OCI-LY7 (cell line): ENCODE data around the gene EEF1A2. TPM values are rescaled to one million over a fixed set of nuclear protein-coding genes. Genes with fewer than 3 reads are reported as not detected.
A peak's percentile ranks its signal among the peaks of the same experiment; 100 is the strongest.

Experiments used
- BruUV-seq: library from RNA; stranded (reverse); fragments of 400-500 nt; replicated peaks from 2 replicates; lab custom pipeline; 2021; lab: Mats Ljungman, UMichigan
- CTCF ChIA-PET: fragments of 300-600 bp; sonication (Branson Sonifier 250); formaldehyde crosslinking; loops from one replicate; lab custom pipeline; 2022; ENCODE audit warnings: antibody characterized with exemption; ENCODE audit not compliant: unreplicated experiment; lab: Charles Lee
- POLR2A ChIA-PET: fragments of 300-600 bp; sonication (Branson Sonifier 250); formaldehyde crosslinking; loops from one replicate; lab custom pipeline; 2022; ENCODE audit warnings: antibody characterized with exemption; lab: Charles Lee
- DNase-seq: peaks from one replicate; pipeline ENCODE4 v3.0.0-alpha.2; 2015; ENCODE audit warnings: low spot score
- H2AFZ ChIP-seq: fragments of 200-600 bp; sonication (generic), shearing (Covaris generic); 2 replicates; pipeline ENCODE4 v1.6.1; 2014; ENCODE audit warnings: mild to moderate bottlenecking, antibody characterized with exemption, low read length, moderate library complexity
- H3K27ac ChIP-seq: fragments of 200-600 bp; sonication (generic); 2 replicates; pipeline ENCODE4 v1.5.1; 2014; ENCODE audit warnings: mixed run types, low read depth, mild to moderate bottlenecking, moderate library complexity, low read length, inconsistent platforms; ENCODE audit not compliant: poor library complexity, severe bottlenecking
- H3K36me3 ChIP-seq: fragments of 200-600 bp; sonication (generic); 2 replicates; pipeline ENCODE4 v1.6.1; 2014; ENCODE audit warnings: mild to moderate bottlenecking, antibody characterized with exemption, low read length, moderate library complexity, mixed read lengths; ENCODE audit not compliant: insufficient read depth
- H3K4me1 ChIP-seq: fragments of 200-600 bp; sonication (generic); 2 replicates; pipeline ENCODE4 v1.5.1; 2014; ENCODE audit warnings: mild to moderate bottlenecking, low read length; ENCODE audit not compliant: insufficient read depth, poor library complexity, severe bottlenecking
- H3K4me2 ChIP-seq: fragments of 200-600 bp; sonication (generic); 2 replicates; pipeline ENCODE4 v1.6.1; 2014; ENCODE audit warnings: mild to moderate bottlenecking, low read length
- H3K4me3 ChIP-seq: fragments of 200-600 bp; sonication (generic); 2 replicates; pipeline ENCODE4 v1.5.1; 2014; ENCODE audit warnings: mild to moderate bottlenecking, low read depth, low read length; ENCODE audit not compliant: poor library complexity, severe bottlenecking
- H3K79me2 ChIP-seq: fragments of 200-600 bp; sonication (generic); 2 replicates; pipeline ENCODE4 v1.6.1; 2016; ENCODE audit warnings: low read depth, mild to moderate bottlenecking, low read length, moderate library complexity, mixed read lengths; ENCODE audit not compliant: insufficient read depth
- H3K9me2 ChIP-seq: fragments of 200-600 bp; sonication (generic); 2 replicates; pipeline ENCODE4 v1.6.1; 2016; ENCODE audit warnings: mild to moderate bottlenecking, low read length, mixed read lengths; ENCODE audit not compliant: insufficient read depth
- H3K9me3 ChIP-seq: fragments of 200-600 bp; sonication (generic); 2 replicates; pipeline ENCODE4 v1.6.1; 2014; ENCODE audit warnings: mild to moderate bottlenecking, mixed run types, low read length, mixed read lengths
- H4K20me1 ChIP-seq: fragments of 200-600 bp; sonication (generic); 2 replicates; pipeline ENCODE4 v1.6.1; 2014; ENCODE audit warnings: mild to moderate bottlenecking, antibody characterized with exemption, low read length, moderate library complexity, mixed read lengths; ENCODE audit not compliant: insufficient read depth
- EZH2phosphoT487 ChIP-seq: fragments of 200-600 bp; sonication (generic); IDR thresholded peaks from 2 replicates; pipeline ENCODE4 v1.6.1; 2018; ENCODE audit warnings: low read depth, borderline replicate concordance, mild to moderate bottlenecking, mixed run types, antibody characterized with exemption, low read length, moderate library complexity, mixed read lengths
- intact Hi-C: fragments of 100-400 bp; cut with micrococcal nuclease; formaldehyde crosslinking; loops from one replicate; pipeline ENCODE4 v1.10.0; 2022; ENCODE audit not compliant: unreplicated experiment
- total RNA-seq, 2 experiments: library from RNA; depleted of rRNA in 1 of 2; stranded (reverse); fragments of >200 nt in 1 of 2; shearing (Covaris generic) in 1 of 2; gene quantifications; 2 replicates each; pipeline ENCODE4 v1.2.3, GENCODE V29; 2014 to 2022
- TF ChIP-seq, protein P1 (sequence below): fragments of 200-600 bp; sonication (generic); conservative IDR thresholded peaks from 2 replicates; pipeline ENCODE4 v1.5.1; 2014; ENCODE audit warnings: mild to moderate bottlenecking, antibody characterized with exemption, low read length, moderate library complexity, mixed read lengths

Gene EEF1A2
- total RNA-seq, 2 experiments from 2014 or later, result 0.22 TPM; not detected in 1

DNA sequence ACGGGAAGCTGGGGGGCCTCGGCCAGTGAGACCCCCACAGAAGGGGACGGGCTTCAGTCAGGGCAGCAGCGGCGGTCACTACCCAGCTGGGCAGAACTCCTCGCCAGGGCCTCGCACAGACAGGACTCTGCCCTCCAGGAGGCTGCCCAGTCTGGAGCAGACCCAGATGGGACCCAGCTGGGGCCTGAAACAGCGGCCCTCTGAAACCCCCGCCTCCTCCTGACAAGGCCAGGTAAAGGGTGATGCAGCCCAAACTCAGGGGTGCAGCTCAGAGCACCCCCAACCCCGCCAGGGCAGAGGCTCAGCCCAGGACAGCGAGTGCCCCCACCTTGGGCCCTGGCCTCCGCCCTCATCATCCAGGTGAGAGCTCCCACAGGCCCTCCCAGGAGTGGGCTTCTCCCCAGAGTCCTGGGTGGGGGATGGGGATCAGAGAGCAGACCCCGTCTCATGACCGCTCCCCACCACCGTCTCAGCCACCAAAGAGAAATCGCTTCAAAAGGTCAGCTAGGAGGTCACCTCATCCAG lies 2.2 kb downstream of the EEF1A2 start:
- Histone ChIP-seq H3K4me1 (peaks cover 3% of the 10 kb centered on the region), H2AFZ (no peak overlapping the region), H3K79me2 (no peaks in the 10 kb centered on the region), H3K36me3 (no peaks in the 10 kb centered on the region), H3K9me2 (no peaks in the 10 kb centered on the region), H3K4me2 (no peak overlapping the region), H3K27ac (no peak overlapping the region), H3K9me3 (no peaks in the 10 kb centered on the region), H4K20me1 (no peaks in the 10 kb centered on the region), H3K4me3 (no peak overlapping the region)
- CTCF ChIA-PET, result interaction anchor here (0.6 to 1.1 kb wide), 2 partner anchors 73 to 129 kb away, joined by 6 to 16 read pairs; no protein-coding TSS in a partner anchor
- BruUV-seq, result no TSS peak
- intact Hi-C loops, result loop anchor here (1.0 to 2.0 kb wide), 2 partner anchors 24 to 82 kb away; partner anchors contain the start of gene PPDPF
- TF ChIP-seq, protein P1, sequence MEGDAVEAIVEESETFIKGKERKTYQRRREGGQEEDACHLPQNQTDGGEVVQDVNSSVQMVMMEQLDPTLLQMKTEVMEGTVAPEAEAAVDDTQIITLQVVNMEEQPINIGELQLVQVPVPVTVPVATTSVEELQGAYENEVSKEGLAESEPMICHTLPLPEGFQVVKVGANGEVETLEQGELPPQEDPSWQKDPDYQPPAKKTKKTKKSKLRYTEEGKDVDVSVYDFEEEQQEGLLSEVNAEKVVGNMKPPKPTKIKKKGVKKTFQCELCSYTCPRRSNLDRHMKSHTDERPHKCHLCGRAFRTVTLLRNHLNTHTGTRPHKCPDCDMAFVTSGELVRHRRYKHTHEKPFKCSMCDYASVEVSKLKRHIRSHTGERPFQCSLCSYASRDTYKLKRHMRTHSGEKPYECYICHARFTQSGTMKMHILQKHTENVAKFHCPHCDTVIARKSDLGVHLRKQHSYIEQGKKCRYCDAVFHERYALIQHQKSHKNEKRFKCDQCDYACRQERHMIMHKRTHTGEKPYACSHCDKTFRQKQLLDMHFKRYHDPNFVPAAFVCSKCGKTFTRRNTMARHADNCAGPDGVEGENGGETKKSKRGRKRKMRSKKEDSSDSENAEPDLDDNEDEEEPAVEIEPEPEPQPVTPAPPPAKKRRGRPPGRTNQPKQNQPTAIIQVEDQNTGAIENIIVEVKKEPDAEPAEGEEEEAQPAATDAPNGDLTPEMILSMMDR, result no peak
- no peak for TF ChIP-seq EZH2phosphoT487
- no peak for DNase-seq
- POLR2A ChIA-PET, result interaction anchor here (0.6 kb wide), 1 partner anchor 24 kb away, joined by 4 read pairs; no protein-coding TSS in a partner anchor

DNA sequence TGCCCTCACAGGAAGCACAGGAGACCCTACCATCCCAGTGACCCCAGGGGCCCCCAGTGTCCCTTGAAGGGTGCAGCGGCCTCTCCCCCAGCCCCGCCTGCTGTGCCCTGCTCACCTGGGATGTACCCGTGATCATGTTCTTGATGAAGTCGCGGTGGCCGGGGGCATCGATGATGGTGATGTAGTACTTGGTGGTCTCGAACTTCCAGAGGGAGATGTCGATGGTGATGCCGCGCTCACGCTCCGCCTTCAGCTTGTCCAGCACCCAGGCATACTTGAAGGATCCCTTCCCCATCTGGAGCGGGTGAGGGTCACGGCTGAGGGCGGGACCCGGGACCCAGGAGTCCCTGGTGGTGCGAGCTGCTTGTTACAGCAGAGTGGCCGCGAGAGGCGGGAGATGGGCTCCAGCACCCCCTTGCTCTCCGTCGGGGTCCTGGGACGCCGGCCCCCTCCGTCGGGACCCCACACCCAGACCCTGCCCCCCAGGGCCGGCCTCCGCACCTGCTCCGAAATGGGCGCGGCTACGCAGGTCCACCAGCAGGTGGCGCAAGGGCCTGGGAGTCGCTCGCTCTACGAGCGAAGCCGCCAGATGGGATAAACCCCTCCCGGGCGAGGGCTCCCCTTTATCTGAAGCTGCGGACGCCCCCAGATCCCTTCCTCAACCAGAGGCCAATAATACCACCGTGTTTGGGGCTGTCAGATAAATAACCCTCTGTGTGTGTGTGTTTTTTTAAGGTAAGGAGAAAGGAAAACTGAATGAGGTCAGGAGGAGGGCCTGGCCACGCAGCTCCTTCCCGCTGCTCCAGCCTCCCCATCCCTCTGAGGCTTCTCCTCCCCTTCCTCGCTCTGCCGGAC lies 2.9 kb downstream of the EEF1A2 start:
- Histone ChIP-seq H3K36me3 (no peaks in the 10 kb centered on the region), H3K4me3 (no peak overlapping the region), H2AFZ (no peak overlapping the region), H3K9me3 (no peaks in the 10 kb centered on the region), H3K4me1 (no peaks in the 10 kb centered on the region), H3K9me2 (no peaks in the 10 kb centered on the region), H3K79me2 (no peaks in the 10 kb centered on the region), H4K20me1 (no peaks in the 10 kb centered on the region), H3K27ac (no peak overlapping the region), H3K4me2 (no peak overlapping the region)
- no TSS peak for BruUV-seq
- intact Hi-C loops, result loop anchor here (1.0 to 2.0 kb wide), 2 partner anchors 25 to 82 kb away; partner anchors contain the start of gene PPDPF
- no peak for TF ChIP-seq EZH2phosphoT487
- TF ChIP-seq, protein P1, result peak; percentile 92
- POLR2A ChIA-PET, result interaction anchor here (0.6 kb wide), 1 partner anchor 24 kb away, joined by 4 read pairs; no protein-coding TSS in a partner anchor
- CTCF ChIA-PET, result interaction anchor here (0.6 to 1.1 kb wide), 2 partner anchors 74 to 128 kb away, joined by 6 to 16 read pairs; no protein-coding TSS in a partner anchor
- peak; percentile 73 for DNase-seq
